GDM1 (cell line): Measurements from ENCODE around the gene C2orf78.
"Not testable (repeated sequence)": the region's sequence is repeated elsewhere in the genome, so short reads cannot be mapped to it uniquely, and the experiment has no call there.

Source experiments
- DNase-seq: peaks from one replicate; lab custom pipeline; 2025; lab: John Stamatoyannopoulos, UW

The C2orf78 gene

GRCh38 chr2:73779467-73780236, 4.3 kb upstream of the C2orf78 start, which contains the start of gene DUSP11:
Gene DUSP11 (minus strand): TSS chr2:73780103. CDS start chr2:73779974, 129 bp downstream.
- peak; percentile 89 for DNase-seq

GRCh38 chr2:73780237-73780582, 3.8 kb upstream of the C2orf78 start:
- DNase-seq = no peak

- not testable (repeated sequence) for DNase-seq
Observed at GRCh38 chr2:73783402-73783801, 581 bp upstream of the C2orf78 start.

- no peak for DNase-seq
Observed at GRCh38 chr2:73811878-73812277, 27.9 kb downstream of the C2orf78 start.

- no peak for DNase-seq
Observed at GRCh38 chr2:73812635-73813034, 28.7 kb downstream of the C2orf78 start.

GRCh38 chr2:73818296-73818695, 34.3 kb downstream of the C2orf78 start:
- DNase-seq = no peak

- DNase-seq = no peak
Observed at GRCh38 chr2:73821227-73821626, 37.2 kb downstream of the C2orf78 start.

GRCh38 chr2:73821669-73822068, 37.7 kb downstream of the C2orf78 start:
- no peak for DNase-seq

- DNase-seq = no peak
Observed at GRCh38 chr2:73822276-73822675, 38.3 kb downstream of the C2orf78 start.

- DNase-seq = no peak
Observed at GRCh38 chr2:73822991-73823390, 39.0 kb downstream of the C2orf78 start.

GRCh38 chr2:73823416-73823815, 39.4 kb downstream of the C2orf78 start:
- DNase-seq = no peak

GRCh38 chr2:73823916-73824523, 40.0 kb downstream of the C2orf78 start:
- DNase-seq = peak; percentile 47

GRCh38 chr2:73825408-73825807, 41.4 kb downstream of the C2orf78 start:
- DNase-seq = no peak

GRCh38 chr2:73827018-73827417, 43.0 kb downstream of the C2orf78 start:
- DNase-seq = peak; percentile 26

- no peak for DNase-seq
Observed at GRCh38 chr2:73827660-73828388, 43.8 kb downstream of the C2orf78 start.

- no peak for DNase-seq
Observed at GRCh38 chr2:73828389-73828817, 44.4 kb downstream of the C2orf78 start.

- DNase-seq = peak; percentile 91
Observed at GRCh38 chr2:73828818-73829570, 45.0 kb downstream of the C2orf78 start, which contains the start of gene STAMBP. Gene STAMBP (plus strand): TSS chr2:73828961. CDS start chr2:73830857, 1,896 bp downstream.

- no peak for DNase-seq
Observed at GRCh38 chr2:73830871-73831401, 47.0 kb downstream of the C2orf78 start.

- DNase-seq = no peak
Observed at GRCh38 chr2:73832930-73833329, 48.9 kb downstream of the C2orf78 start.

GRCh38 chr2:73836141-73836943, 52.4 kb downstream of the C2orf78 start:
- DNase-seq = no peak
